Liver (tissue), 9 donors: Measurements from ENCODE around the gene MBP. TPM values are rescaled to one million over a fixed set of nuclear protein-coding genes. Genes with fewer than 3 reads are reported as not detected.

ENCODE experiments used
- DNase-seq: peaks from one replicate; pipeline ENCODE4 v3.0.0-alpha.2; 2017; ENCODE audit warnings: low spot score
- H3K27ac ChIP-seq, 2 donors: one replicate each; pipeline ENCODE4 v1.7.0; 2013; ENCODE audit warnings: inconsistent platforms in 2 of 2, low read length in 2 of 2, control low read depth in 1 of 2, low read depth in 1 of 2, mild to moderate bottlenecking in 1 of 2
- H3K27me3 ChIP-seq, 4 donors: one replicate each; pipeline versions ENCODE4 v1.6.1 to v1.7.0; 2013; ENCODE audit warnings: low read length in 3 of 4, inconsistent platforms in 1 of 4, mild to moderate bottlenecking in 1 of 4, moderate library complexity in 1 of 4; ENCODE audit not compliant: control insufficient read depth in 4 of 4, insufficient read depth in 4 of 4
- H3K36me3 ChIP-seq, 4 donors: one replicate each; pipeline versions ENCODE4 v1.6.1 to v1.7.0; 2013; ENCODE audit warnings: low read length in 3 of 4, mild to moderate bottlenecking in 3 of 4, low read depth in 1 of 4, moderate library complexity in 1 of 4; ENCODE audit not compliant: control insufficient read depth in 4 of 4, insufficient read depth in 3 of 4
- H3K4me1 ChIP-seq, 4 donors: one replicate each; pipeline versions ENCODE4 v1.6.1 to v1.7.0; 2013; ENCODE audit warnings: low read length in 3 of 4, mild to moderate bottlenecking in 3 of 4, moderate library complexity in 1 of 4; ENCODE audit not compliant: control insufficient read depth in 4 of 4, insufficient read depth in 4 of 4
- H3K4me3 ChIP-seq, 3 donors: one replicate each; pipeline versions ENCODE4 v1.6.1 to v1.7.0; 2013; ENCODE audit warnings: low read length in 3 of 3, control low read depth in 1 of 3, low read depth in 1 of 3, mild to moderate bottlenecking in 1 of 3
- H3K9ac ChIP-seq, 2 donors: one replicate each; pipeline ENCODE4 v1.7.0; 2013; ENCODE audit warnings: low read length in 2 of 2, mild to moderate bottlenecking in 2 of 2, moderate library complexity in 2 of 2, control low read depth in 1 of 2, low read depth in 1 of 2
- H3K9me3 ChIP-seq, 4 donors: one replicate each; pipeline versions ENCODE4 v1.6.1 to v1.7.0; 2013; ENCODE audit warnings: low read length in 3 of 4; ENCODE audit not compliant: control insufficient read depth in 4 of 4
- ATF3 ChIP-seq: IDR thresholded peaks from 2 replicates; pipeline ENCODE4 v1.6.1; 2016; ENCODE audit warnings: antibody characterized with exemption
- EGR1 ChIP-seq, 2 donors: IDR thresholded peaks; 2 replicates each; pipeline ENCODE4 v1.6.1; 2016 to 2018; ENCODE audit warnings: antibody characterized with exemption in 2 of 2, low read depth in 2 of 2
- FOXA1 ChIP-seq: IDR thresholded peaks from 2 replicates; pipeline ENCODE4 v1.6.1; 2016; ENCODE audit warnings: antibody characterized with exemption
- FOXA2 ChIP-seq: IDR thresholded peaks from 2 replicates; pipeline ENCODE4 v1.6.1; 2016; ENCODE audit warnings: antibody characterized with exemption
- GABPA ChIP-seq, 2 donors: IDR thresholded peaks in 1 of 2; conservative IDR thresholded peaks in 1 of 2; 2 replicates each; pipeline ENCODE4 v1.6.1; 2016; ENCODE audit warnings: antibody characterized with exemption in 2 of 2, mild to moderate bottlenecking in 1 of 2, moderate library complexity in 1 of 2
- HNF4A ChIP-seq, 2 donors: conservative IDR thresholded peaks; 2 replicates each; pipeline ENCODE4 v1.6.1; 2016; ENCODE audit warnings: antibody characterized with exemption in 2 of 2, mild to moderate bottlenecking in 2 of 2
- HNF4G ChIP-seq: IDR thresholded peaks from 2 replicates; pipeline ENCODE4 v1.6.1; 2016; ENCODE audit warnings: antibody characterized with exemption
- JUND ChIP-seq, 2 donors: IDR thresholded peaks; 2 replicates each; pipeline ENCODE4 v1.6.1; 2016; ENCODE audit warnings: antibody characterized with exemption in 2 of 2
- NR2F2 ChIP-seq: IDR thresholded peaks from 2 replicates; pipeline ENCODE4 v1.6.1; 2016; ENCODE audit warnings: antibody characterized with exemption
- RAD21 ChIP-seq, 2 donors: IDR thresholded peaks; 2 replicates each; pipeline ENCODE4 v1.6.1; 2016; ENCODE audit warnings: antibody characterized with exemption in 2 of 2, mild to moderate bottlenecking in 2 of 2
- REST ChIP-seq: IDR thresholded peaks from 2 replicates; pipeline ENCODE4 v1.6.1; 2016; ENCODE audit warnings: antibody characterized with exemption, mild to moderate bottlenecking
- RXRA ChIP-seq, 2 donors: IDR thresholded peaks; 2 replicates each; pipeline ENCODE4 v1.6.1; 2017 to 2018; ENCODE audit warnings: antibody characterized with exemption in 2 of 2, mild to moderate bottlenecking in 1 of 2
- SP1 ChIP-seq: IDR thresholded peaks from 2 replicates; pipeline ENCODE4 v1.6.1; 2018; ENCODE audit warnings: antibody characterized with exemption, mild to moderate bottlenecking
- TAF1 ChIP-seq: conservative IDR thresholded peaks from 2 replicates; pipeline ENCODE4 v1.6.1; 2016; ENCODE audit warnings: antibody characterized with exemption, mild to moderate bottlenecking
- YY1 ChIP-seq: IDR thresholded peaks from 2 replicates; pipeline ENCODE4 v1.6.1; 2016; ENCODE audit warnings: antibody characterized with exemption, mild to moderate bottlenecking
- WGBS: extraction: QIAGEN DNeasy Blood & Tissue Kit; methylation state at CpG from one replicate; pipeline ENCODE4 v1.1.7; 2013; 5-methylcytosine and 5-hydroxymethylcytosine counted together
- polyA plus RNA-seq, 2 donors: library from polyadenylated mRNA; stranded (reverse) in 1 of 2; unstranded in 1 of 2; fragments of 200-250 nt in 1 of 2; fragments of >200 nt in 1 of 2; fragmentation: Nextera tagmentation in 1 of 2; extraction: Ambion mirVana in 1 of 2; gene quantifications; one replicate each; pipeline versions ENCODE4 v1.2.1 to v1.2.3, GENCODE V29; 2013 to 2015
- total RNA-seq, 2 donors: library from RNA; depleted of rRNA; stranded (reverse); fragments of >200 nt; gene quantifications; one replicate each; pipeline ENCODE4 v1.2.3, GENCODE V29; 2014
- TF ChIP-seq, protein P1 (sequence below): fragments of 150-350 bp; IDR thresholded peaks from 2 replicates; pipeline ENCODE4 v1.5.1; 2017; ENCODE audit warnings: improper control_type of control experiment, low read depth, low read length; ENCODE audit not compliant: missing input control
- TF ChIP-seq, protein P2 (sequence below): IDR thresholded peaks from 2 replicates; pipeline ENCODE4 v1.6.1; 2016; ENCODE audit warnings: antibody characterized with exemption
- TF ChIP-seq, protein P3 (sequence below): IDR thresholded peaks from 2 replicates; pipeline ENCODE4 v1.6.1; 2016; ENCODE audit warnings: antibody characterized with exemption
- donor health status: healthy.
- donor health status: healthy.
- donor health status: healthy.
- donor health status: healthy.
- donor health status: healthy.

The MBP gene
- total and polyA plus RNA-seq, 4 donors: 9.7 to 23.3 (median 17.7) TPM

DNA sequence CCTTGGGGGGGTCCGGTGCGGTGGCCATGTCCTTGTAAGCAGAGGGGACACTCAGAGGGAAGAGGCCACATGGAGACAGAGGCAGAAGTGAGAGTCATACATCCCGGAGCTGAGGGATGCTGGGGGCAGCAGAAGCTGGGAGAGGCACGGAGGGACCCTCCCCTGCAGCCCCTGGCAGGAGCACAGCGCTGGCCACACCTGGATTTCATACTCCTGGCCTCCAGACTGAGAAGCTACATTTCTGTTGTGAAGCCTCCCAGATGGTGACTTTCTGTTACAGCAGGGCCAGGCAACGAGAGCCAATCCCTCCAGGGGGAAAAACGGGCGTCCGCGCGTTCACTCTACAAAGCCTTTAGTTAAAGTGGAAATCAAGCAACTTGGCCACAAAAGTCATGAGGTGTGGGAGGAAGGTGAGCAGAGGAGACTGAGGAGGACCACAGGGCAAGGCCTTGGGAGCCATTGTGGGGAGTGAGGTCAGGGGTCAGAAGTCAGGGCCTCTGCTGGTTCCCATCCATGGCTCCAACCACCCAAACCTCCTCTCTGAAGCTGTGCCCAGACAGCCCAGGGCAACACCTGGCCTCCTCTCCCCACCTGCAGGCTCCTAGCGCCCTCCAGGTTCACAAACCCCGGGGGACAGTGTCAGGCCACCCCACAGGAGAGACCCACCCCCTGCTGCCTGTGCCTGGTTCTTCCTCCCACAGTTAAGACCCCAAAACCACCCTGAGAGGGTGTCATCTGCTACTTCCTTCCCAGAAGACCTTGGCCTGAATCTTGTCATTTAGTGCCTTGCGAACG lies 4.5 kb upstream of the MBP start:
- H3K27me3 ChIP-seq: no peaks in the 10 kb centered on the region
- TF ChIP-seq ATF3 (no peak), NR2F2 (no peak), EGR1 (IDR thresholded peaks at IDR 0.05; ENCODE audit: low read depth in 2 of 2) (no peak), HNF4G (no peak), HNF4A (conservative IDR thresholded peaks at IDR 0.05) (no peak), FOXA2 (no peak), JUND (IDR thresholded peaks at IDR 0.05) (no peak)
- TF ChIP-seq, protein P1, sequence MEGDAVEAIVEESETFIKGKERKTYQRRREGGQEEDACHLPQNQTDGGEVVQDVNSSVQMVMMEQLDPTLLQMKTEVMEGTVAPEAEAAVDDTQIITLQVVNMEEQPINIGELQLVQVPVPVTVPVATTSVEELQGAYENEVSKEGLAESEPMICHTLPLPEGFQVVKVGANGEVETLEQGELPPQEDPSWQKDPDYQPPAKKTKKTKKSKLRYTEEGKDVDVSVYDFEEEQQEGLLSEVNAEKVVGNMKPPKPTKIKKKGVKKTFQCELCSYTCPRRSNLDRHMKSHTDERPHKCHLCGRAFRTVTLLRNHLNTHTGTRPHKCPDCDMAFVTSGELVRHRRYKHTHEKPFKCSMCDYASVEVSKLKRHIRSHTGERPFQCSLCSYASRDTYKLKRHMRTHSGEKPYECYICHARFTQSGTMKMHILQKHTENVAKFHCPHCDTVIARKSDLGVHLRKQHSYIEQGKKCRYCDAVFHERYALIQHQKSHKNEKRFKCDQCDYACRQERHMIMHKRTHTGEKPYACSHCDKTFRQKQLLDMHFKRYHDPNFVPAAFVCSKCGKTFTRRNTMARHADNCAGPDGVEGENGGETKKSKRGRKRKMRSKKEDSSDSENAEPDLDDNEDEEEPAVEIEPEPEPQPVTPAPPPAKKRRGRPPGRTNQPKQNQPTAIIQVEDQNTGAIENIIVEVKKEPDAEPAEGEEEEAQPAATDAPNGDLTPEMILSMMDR: no peak
- WGBS: 88% methylated on average over 15 of the region's 15 CpGs

GRCh38 chr18:77136076-77136718 lies 3.6 kb upstream of the MBP start:
- Histone ChIP-seq H3K27ac (no peak overlapping the region), H3K36me3 (no peaks in the 10 kb centered on the region), H3K4me1 (peaks cover 5 to 29% (median 19%) of the 10 kb centered on the region in 4 donors), H3K9ac (no peak overlapping the region), H3K27me3 (no peaks in the 10 kb centered on the region), H3K9me3 (no peaks in the 10 kb centered on the region), H3K4me3 (no peak overlapping the region)
- no peak for DNase-seq
- 93% methylated on average over 8 of the region's 8 CpGs for WGBS
- TF ChIP-seq JUND (IDR thresholded peaks at IDR 0.05) (no peak), FOXA1 (no peak), TAF1 (no peak), RXRA (IDR thresholded peaks at IDR 0.05) (no peak), RAD21 (IDR thresholded peaks at IDR 0.05) (no peak), GABPA (IDR thresholded peaks at IDR 0.05 in 1 of 2, conservative IDR thresholded peaks at IDR 0.05 in 1 of 2) (no peak), REST (no peak), ATF3 (no peak), HNF4G (no peak), SP1 (no peak), FOXA2 (no peak), YY1 (no peak), EGR1 (IDR thresholded peaks at IDR 0.05; ENCODE audit: low read depth in 2 of 2) (no peak), HNF4A (conservative IDR thresholded peaks at IDR 0.05) (no peak)
- TF ChIP-seq, protein P2, sequence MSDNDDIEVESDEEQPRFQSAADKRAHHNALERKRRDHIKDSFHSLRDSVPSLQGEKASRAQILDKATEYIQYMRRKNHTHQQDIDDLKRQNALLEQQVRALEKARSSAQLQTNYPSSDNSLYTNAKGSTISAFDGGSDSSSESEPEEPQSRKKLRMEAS: no peak
- TF ChIP-seq, protein P1: no peak
- TF ChIP-seq, protein P3, sequence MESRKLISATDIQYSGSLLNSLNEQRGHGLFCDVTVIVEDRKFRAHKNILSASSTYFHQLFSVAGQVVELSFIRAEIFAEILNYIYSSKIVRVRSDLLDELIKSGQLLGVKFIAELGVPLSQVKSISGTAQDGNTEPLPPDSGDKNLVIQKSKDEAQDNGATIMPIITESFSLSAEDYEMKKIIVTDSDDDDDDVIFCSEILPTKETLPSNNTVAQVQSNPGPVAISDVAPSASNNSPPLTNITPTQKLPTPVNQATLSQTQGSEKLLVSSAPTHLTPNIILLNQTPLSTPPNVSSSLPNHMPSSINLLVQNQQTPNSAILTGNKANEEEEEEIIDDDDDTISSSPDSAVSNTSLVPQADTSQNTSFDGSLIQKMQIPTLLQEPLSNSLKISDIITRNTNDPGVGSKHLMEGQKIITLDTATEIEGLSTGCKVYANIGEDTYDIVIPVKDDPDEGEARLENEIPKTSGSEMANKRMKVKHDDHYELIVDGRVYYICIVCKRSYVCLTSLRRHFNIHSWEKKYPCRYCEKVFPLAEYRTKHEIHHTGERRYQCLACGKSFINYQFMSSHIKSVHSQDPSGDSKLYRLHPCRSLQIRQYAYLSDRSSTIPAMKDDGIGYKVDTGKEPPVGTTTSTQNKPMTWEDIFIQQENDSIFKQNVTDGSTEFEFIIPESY: no peak

More for the DNA sequence above, 4.5 kb upstream of the MBP start:
- Histone ChIP-seq H3K4me3 (no peak overlapping the region), H3K4me1 (peaks cover 5 to 29% (median 19%) of the 10 kb centered on the region in 4 donors), H3K9ac (no peak overlapping the region), H3K27ac (no peak overlapping the region), H3K9me3 (no peaks in the 10 kb centered on the region), H3K36me3 (no peaks in the 10 kb centered on the region)
- no peak for DNase-seq
